Smooth muscle cell (in vitro differentiated cells): ENCODE results near the gene ZDHHC23. TPM values are rescaled to one million over a fixed set of nuclear protein-coding genes. Genes with fewer than 3 reads are reported as not detected.

Experiments used
- DNase-seq: peaks from one replicate; lab custom pipeline; 2025; ENCODE audit not compliant: unreplicated experiment; lab: John Stamatoyannopoulos, UW
- H2AFZ ChIP-seq: fragments of 200-600 bp; sonication (generic); 2 replicates; pipeline ENCODE4 v1.6.0; 2016; ENCODE audit warnings: antibody characterized with exemption, low read depth, mild to moderate bottlenecking
- H3F3A ChIP-seq: fragments of 200-600 bp; sonication (generic); 2 replicates; pipeline ENCODE4 v1.6.0; 2017; ENCODE audit warnings: antibody characterized with exemption, low read depth
- H3K27ac ChIP-seq: fragments of 200-600 bp; sonication (generic); 2 replicates; pipeline ENCODE4 v1.5.1; 2016; ENCODE audit warnings: low read depth, mild to moderate bottlenecking
- H3K27me3 ChIP-seq: fragments of 200-600 bp; sonication (generic); 2 replicates; pipeline ENCODE4 v1.6.1; 2016; ENCODE audit warnings: low read depth, mild to moderate bottlenecking
- H3K36me3 ChIP-seq: fragments of 200-600 bp; sonication (generic); 2 replicates; pipeline ENCODE4 v1.5.1; 2016; ENCODE audit warnings: low read depth
- H3K4me1 ChIP-seq: fragments of 200-600 bp; sonication (generic); 2 replicates; pipeline ENCODE4 v1.5.1; 2016; ENCODE audit warnings: low read depth
- H3K4me2 ChIP-seq: fragments of 200-600 bp; sonication (generic); 2 replicates; pipeline ENCODE4 v1.6.0; 2016; ENCODE audit warnings: mild to moderate bottlenecking
- H3K4me3 ChIP-seq: fragments of 200-600 bp; sonication (generic); 2 replicates; pipeline ENCODE4 v1.5.1; 2016; ENCODE audit warnings: mild to moderate bottlenecking
- H3K79me2 ChIP-seq: fragments of 200-600 bp; sonication (generic); 2 replicates; pipeline ENCODE4 v1.6.0; 2016; ENCODE audit warnings: low read depth, mild to moderate bottlenecking
- H3K9ac ChIP-seq: fragments of 200-600 bp; sonication (generic); 2 replicates; pipeline ENCODE4 v1.6.0; 2016; ENCODE audit warnings: low read depth
- H3K9me3 ChIP-seq: fragments of 200-600 bp; sonication (generic); replicated peaks from 2 replicates; pipeline ENCODE4 v1.5.1; 2016; ENCODE audit warnings: low read depth
- H4K20me1 ChIP-seq: fragments of 200-600 bp; sonication (generic); 2 replicates; pipeline ENCODE4 v1.6.0; 2016; ENCODE audit warnings: low read depth
- WGBS: methylation state at CpG from one replicate; pipeline ENCODE4 v1.1.7; 2016; ENCODE audit warnings: low lambda C conversion rate; 5-methylcytosine and 5-hydroxymethylcytosine counted together
- polyA plus RNA-seq: library from polyadenylated mRNA; unstranded; fragments of >200 nt; fragmentation: Nextera tagmentation; extraction: Ambion mirVana; gene quantifications from 2 replicates; pipeline ENCODE4 v1.2.1, GENCODE V29; 2016
- total RNA-seq: library from RNA; depleted of rRNA; stranded (reverse); fragments of >200 nt; gene quantifications from 2 replicates; pipeline ENCODE4 v1.2.3, GENCODE V29; 2014
- TF ChIP-seq, protein P1 (sequence below): fragments of 200-600 bp; sonication (generic); IDR thresholded peaks from 2 replicates; pipeline ENCODE4 v1.5.1; 2017; ENCODE audit warnings: borderline replicate concordance, mild to moderate bottlenecking, antibody characterized with exemption; ENCODE audit not compliant: insufficient read depth, poor library complexity, severe bottlenecking

The ZDHHC23 gene
- total and polyA plus RNA-seq, 2 experiments from 2014 or later, result 0.36 TPM; not detected in 1

DNA sequence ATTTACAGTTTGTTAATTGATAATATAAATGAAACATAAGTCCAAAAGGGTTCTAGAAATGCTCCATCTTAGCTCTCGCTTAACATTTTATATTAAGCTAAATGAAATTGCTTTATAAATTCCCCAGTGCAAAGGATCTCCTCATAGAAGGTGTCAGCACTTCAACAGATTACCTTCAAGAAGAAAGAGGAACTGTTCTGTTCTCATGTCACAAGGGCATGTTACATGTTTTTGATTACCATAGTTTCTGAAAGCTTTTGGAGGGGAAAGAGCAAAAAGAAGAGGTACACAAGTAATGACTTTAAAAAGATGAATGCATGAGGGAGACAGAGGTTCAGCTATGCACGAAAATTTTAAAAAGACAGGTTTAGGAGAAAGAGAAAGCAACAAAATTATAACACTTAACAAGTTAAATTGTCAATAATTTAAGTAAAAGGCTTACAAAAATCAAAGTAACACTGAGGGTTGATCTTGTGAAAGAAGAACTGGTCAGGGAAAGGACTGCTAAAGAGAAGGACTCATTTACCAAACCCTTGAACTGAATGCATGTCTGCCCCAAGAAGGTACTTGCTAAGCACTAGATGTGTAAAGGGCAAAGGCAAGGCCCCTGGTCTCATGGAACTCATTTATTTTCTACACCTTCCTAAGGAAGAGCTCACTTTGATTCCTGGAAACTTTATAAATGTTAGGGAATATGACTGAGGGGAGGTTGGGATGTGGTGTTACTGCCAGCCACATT is 63.4 kb downstream of the ZDHHC23 start:
- TF ChIP-seq, protein P1, sequence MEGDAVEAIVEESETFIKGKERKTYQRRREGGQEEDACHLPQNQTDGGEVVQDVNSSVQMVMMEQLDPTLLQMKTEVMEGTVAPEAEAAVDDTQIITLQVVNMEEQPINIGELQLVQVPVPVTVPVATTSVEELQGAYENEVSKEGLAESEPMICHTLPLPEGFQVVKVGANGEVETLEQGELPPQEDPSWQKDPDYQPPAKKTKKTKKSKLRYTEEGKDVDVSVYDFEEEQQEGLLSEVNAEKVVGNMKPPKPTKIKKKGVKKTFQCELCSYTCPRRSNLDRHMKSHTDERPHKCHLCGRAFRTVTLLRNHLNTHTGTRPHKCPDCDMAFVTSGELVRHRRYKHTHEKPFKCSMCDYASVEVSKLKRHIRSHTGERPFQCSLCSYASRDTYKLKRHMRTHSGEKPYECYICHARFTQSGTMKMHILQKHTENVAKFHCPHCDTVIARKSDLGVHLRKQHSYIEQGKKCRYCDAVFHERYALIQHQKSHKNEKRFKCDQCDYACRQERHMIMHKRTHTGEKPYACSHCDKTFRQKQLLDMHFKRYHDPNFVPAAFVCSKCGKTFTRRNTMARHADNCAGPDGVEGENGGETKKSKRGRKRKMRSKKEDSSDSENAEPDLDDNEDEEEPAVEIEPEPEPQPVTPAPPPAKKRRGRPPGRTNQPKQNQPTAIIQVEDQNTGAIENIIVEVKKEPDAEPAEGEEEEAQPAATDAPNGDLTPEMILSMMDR, result no peak
- H3K4me3 ChIP-seq, result no peak overlapping the region
- no peak overlapping the region for H3K4me2 ChIP-seq
- no peak for DNase-seq
- no peaks in the 10 kb centered on the region for H4K20me1 ChIP-seq
- H2AFZ ChIP-seq, result no peak overlapping the region
- no peaks in the 10 kb centered on the region for H3K36me3 ChIP-seq
- H3K9me3 ChIP-seq, result no peaks in the 10 kb centered on the region
- WGBS, result 83% methylated on average over 2 of the region's 2 CpGs
- no peaks in the 10 kb centered on the region for H3K27me3 ChIP-seq
- H3K27ac ChIP-seq, result no peak overlapping the region
- no peaks in the 10 kb centered on the region for H3K79me2 ChIP-seq
- no peaks in the 10 kb centered on the region for H3K4me1 ChIP-seq
- no peak overlapping the region for H3K9ac ChIP-seq
- no peaks in the 10 kb centered on the region for H3F3A ChIP-seq

Other genes with a start within 250 kb of the ZDHHC23 start
- 82.0 and 97.8 TPM in 2 replicates for gene NAA50, start 201.8 kb upstream of the ZDHHC23 start, total RNA-seq
- 50.3 and 52.8 TPM in 2 replicates for gene NAA50, start 201.8 kb upstream of the ZDHHC23 start, polyA plus RNA-seq
- gene ATP6V1A, start 201.0 kb upstream of the ZDHHC23 start, total RNA-seq, result 41.7 and 60.7 TPM in 2 replicates
- 38.7 and 41.6 TPM in 2 replicates for gene ATP6V1A, start 201.0 kb upstream of the ZDHHC23 start, polyA plus RNA-seq
- 1.8 and 3.1 TPM in 2 replicates for gene GRAMD1C, start 109.2 kb upstream of the ZDHHC23 start, total RNA-seq
- 1.9 and 3.5 TPM in 2 replicates for gene GRAMD1C, start 109.2 kb upstream of the ZDHHC23 start, polyA plus RNA-seq
- 5.8 and 7.4 TPM in 2 replicates for gene CCDC191, start 108.5 kb downstream of the ZDHHC23 start, total RNA-seq
- gene CCDC191, start 108.5 kb downstream of the ZDHHC23 start, polyA plus RNA-seq, result 1.2 and 3.3 TPM in 2 replicates
- gene QTRT2, start 108.7 kb downstream of the ZDHHC23 start, total RNA-seq, result 6.9 and 14.9 TPM in 2 replicates
- 4.2 and 7.1 TPM in 2 replicates for gene QTRT2, start 108.7 kb downstream of the ZDHHC23 start, polyA plus RNA-seq
- 0.09 TPM in 1 of 2 replicates, not detected in the other for gene DRD3, start 231.0 kb downstream of the ZDHHC23 start, total RNA-seq
- not detected in 2 replicates for gene DRD3, start 231.0 kb downstream of the ZDHHC23 start, polyA plus RNA-seq